ENCODE results near the gene LRRC1. TPM values are rescaled to one million over a fixed set of nuclear protein-coding genes. Genes with fewer than 3 reads are reported as not detected.

LRRC1 gene
- total RNA-seq, 2 experiments from 2014 or later = 1.5 to 2.6 TPM

- H3K9me3 Mint-ChIP-seq = no peaks in the 10 kb centered on the region
- DNase-seq = no peak
- H3K27ac Mint-ChIP-seq = no peak overlapping the region
- H3K4me3 Mint-ChIP-seq = no peak overlapping the region
- no peaks in the 10 kb centered on the region for H3K4me1 Mint-ChIP-seq
- H3K27me3 Mint-ChIP-seq = no peaks in the 10 kb centered on the region
- H3K36me3 Mint-ChIP-seq = no peaks in the 10 kb centered on the region
These were observed 126.1 kb downstream of the LRRC1 start for GRCh38 chr6:53920881-53921280.

GRCh38 chr6:53921639-53922038 lies 126.8 kb downstream of the LRRC1 start:
- no peaks in the 10 kb centered on the region for H3K4me1 Mint-ChIP-seq
- no peak overlapping the region for H3K27ac Mint-ChIP-seq
- no peaks in the 10 kb centered on the region for H3K9me3 Mint-ChIP-seq

GRCh38 chr6:53922539-53922981 lies 127.8 kb downstream of the LRRC1 start:
- Mint-ChIP-seq H3K27ac (no peak overlapping the region), H3K4me1 (no peaks in the 10 kb centered on the region), H3K27me3 (no peaks in the 10 kb centered on the region), H3K9me3 (no peaks in the 10 kb centered on the region), H3K4me3 (no peak overlapping the region), H3K36me3 (no peaks in the 10 kb centered on the region)
- DNase-seq = no peak

More at GRCh38 chr6:53921639-53922038, 126.8 kb downstream of the LRRC1 start:
- Mint-ChIP-seq H3K4me3 (no peak overlapping the region), H3K36me3 (no peaks in the 10 kb centered on the region), H3K27me3 (no peaks in the 10 kb centered on the region)
- no peak for DNase-seq

DNA sequence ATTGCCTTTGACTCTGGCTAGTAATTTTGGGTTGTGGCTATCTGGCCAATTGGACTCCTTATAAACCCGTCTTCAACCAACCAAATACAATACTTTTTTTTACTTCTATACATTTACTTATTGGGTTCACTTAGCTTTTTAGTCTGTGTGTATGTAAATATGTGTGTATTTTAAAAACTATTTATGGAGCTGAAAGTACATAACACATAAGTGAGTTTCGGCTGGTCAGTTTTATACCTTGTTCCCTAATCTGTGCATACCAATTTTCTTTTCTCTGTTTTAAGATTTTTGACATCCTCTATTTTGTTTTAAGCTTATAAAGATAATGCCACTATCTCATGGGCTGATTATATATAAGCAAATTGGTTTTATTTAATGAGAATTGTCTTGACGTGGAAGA lies 129.5 kb downstream of the LRRC1 start:
- no peak overlapping the region for H3K27ac Mint-ChIP-seq
- DNase-seq = no peak
- no peaks in the 10 kb centered on the region for H3K36me3 Mint-ChIP-seq
- no peak overlapping the region for H3K4me3 Mint-ChIP-seq
- H3K9me3 Mint-ChIP-seq = no peaks in the 10 kb centered on the region
- no peaks in the 10 kb centered on the region for H3K27me3 Mint-ChIP-seq
- H3K4me1 Mint-ChIP-seq = no peaks in the 10 kb centered on the region

DNA sequence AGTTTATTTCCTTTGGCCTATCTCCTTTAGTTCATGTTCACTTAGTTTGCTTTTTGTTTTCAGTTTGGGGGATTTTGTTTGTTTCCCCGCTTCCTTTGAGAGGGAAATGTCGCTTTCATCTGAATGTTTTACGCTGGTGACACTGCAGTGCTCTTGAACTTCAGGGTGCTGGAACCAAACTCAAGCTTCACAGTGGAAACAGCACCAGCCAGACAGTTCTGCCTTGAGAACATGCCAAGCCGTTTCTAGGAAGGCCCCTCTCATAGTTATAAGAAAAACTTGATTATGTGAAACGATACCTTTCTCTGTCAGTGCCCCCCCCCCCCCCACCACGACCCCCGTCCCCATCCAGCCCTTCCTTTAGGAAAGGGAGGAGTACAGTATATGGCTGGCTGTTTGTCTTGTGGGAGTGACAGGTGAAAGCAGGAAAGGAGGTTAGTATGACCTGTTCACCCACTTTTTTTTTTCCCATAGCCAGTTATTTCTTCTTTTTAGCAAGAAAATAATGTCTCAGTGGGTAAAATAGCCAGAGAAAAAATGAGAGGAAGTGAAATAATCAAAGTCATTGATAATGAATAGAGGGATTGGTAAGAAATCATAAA lies 130.1 kb downstream of the LRRC1 start:
- H3K4me1 Mint-ChIP-seq = no peaks in the 10 kb centered on the region
- H3K27ac Mint-ChIP-seq = no peak overlapping the region
- H3K36me3 Mint-ChIP-seq = no peaks in the 10 kb centered on the region
- no peaks in the 10 kb centered on the region for H3K9me3 Mint-ChIP-seq
- DNase-seq = no peak
- no peaks in the 10 kb centered on the region for H3K27me3 Mint-ChIP-seq
- H3K4me3 Mint-ChIP-seq = no peak overlapping the region

- no peak for DNase-seq
- no peak overlapping the region for H3K27ac Mint-ChIP-seq
These were observed 131.1 kb downstream of the LRRC1 start for GRCh38 chr6:53925891-53926290.

DNA sequence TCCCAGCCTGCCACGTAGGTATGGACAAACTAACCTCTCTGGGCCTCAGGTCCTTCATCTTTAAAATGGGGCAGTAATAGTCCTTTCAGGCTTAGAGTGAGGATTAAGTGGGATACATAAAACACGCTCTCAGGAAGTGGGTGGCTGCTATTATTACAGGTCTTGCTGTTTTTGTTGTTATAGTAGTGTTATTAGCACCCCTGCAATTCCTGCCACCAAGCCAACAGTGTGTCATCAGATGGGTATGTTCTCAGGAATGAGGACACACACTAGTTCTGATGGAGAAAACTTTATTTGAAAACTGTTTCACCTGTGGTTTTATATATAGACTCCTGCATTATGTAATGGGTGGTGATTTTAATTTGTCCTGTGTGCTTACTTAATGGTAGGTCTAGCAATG lies 131.7 kb downstream of the LRRC1 start:
- Mint-ChIP-seq H3K36me3 (no peaks in the 10 kb centered on the region), H3K9me3 (no peaks in the 10 kb centered on the region), H3K4me1 (no peaks in the 10 kb centered on the region), H3K27ac (no peak overlapping the region), H3K27me3 (no peaks in the 10 kb centered on the region), H3K4me3 (no peak overlapping the region)
- no peak for DNase-seq

More at GRCh38 chr6:53925891-53926290, 131.1 kb downstream of the LRRC1 start:
- H3K36me3 Mint-ChIP-seq = no peaks in the 10 kb centered on the region
- no peaks in the 10 kb centered on the region for H3K9me3 Mint-ChIP-seq
- H3K4me3 Mint-ChIP-seq = no peak overlapping the region
- no peaks in the 10 kb centered on the region for H3K4me1 Mint-ChIP-seq
- H3K27me3 Mint-ChIP-seq = no peaks in the 10 kb centered on the region

- H3K4me3 Mint-ChIP-seq = no peak overlapping the region
These were observed 133.8 kb downstream of the LRRC1 start for GRCh38 chr6:53928641-53929040.

DNA sequence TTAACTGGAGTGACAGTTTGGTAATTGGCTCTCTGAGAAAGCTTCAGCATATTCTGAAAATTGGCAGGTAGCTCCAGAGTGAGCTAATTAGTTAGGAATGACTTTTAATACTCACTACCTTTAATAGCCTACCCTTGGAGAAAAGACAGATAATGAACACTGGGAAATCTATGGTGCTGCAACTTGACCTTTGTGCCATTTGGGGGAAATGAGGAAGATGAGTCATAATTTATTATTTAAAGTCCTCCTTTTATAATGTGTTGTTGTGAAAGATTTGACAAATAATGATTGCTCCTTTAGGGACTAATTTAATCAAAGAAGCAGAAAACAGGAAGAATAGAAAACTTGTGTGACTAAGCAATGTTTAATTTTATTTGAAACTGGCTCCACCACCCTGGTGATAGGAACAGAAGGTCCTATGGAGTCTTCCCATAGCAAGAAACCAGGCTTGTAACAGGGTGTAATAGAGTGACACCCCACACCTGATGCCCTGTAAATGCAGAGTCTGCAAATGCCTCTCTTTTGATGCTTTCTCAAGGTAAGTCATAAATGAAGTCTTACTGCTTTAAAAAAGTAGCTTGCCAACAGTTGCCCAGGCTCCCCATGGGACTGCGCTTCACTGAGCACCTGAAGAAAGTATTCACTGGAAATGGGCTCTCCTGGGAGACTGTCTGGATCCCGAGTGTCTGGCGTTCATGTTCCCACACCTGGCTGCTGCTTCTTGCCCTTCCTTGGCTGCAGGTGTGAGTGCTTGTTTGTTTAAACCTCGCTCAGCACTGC lies 134.4 kb downstream of the LRRC1 start:
- H3K4me1 Mint-ChIP-seq = no peaks in the 10 kb centered on the region
- H3K36me3 Mint-ChIP-seq = no peaks in the 10 kb centered on the region
- no peak for DNase-seq
- H3K9me3 Mint-ChIP-seq = no peaks in the 10 kb centered on the region
- H3K27ac Mint-ChIP-seq = no peak overlapping the region
- H3K27me3 Mint-ChIP-seq = no peaks in the 10 kb centered on the region
- H3K4me3 Mint-ChIP-seq = no peak overlapping the region

More at GRCh38 chr6:53928641-53929040, 133.8 kb downstream of the LRRC1 start:
- Mint-ChIP-seq H3K9me3 (no peaks in the 10 kb centered on the region), H3K27me3 (no peaks in the 10 kb centered on the region), H3K4me1 (no peaks in the 10 kb centered on the region), H3K36me3 (no peaks in the 10 kb centered on the region), H3K27ac (no peak overlapping the region)
- no peak for DNase-seq

- Mint-ChIP-seq H3K9me3 (no peaks in the 10 kb centered on the region), H3K27me3 (no peaks in the 10 kb centered on the region)
- no peak for DNase-seq
These were observed 135.0 kb downstream of the LRRC1 start for GRCh38 chr6:53929821-53930120.

DNA sequence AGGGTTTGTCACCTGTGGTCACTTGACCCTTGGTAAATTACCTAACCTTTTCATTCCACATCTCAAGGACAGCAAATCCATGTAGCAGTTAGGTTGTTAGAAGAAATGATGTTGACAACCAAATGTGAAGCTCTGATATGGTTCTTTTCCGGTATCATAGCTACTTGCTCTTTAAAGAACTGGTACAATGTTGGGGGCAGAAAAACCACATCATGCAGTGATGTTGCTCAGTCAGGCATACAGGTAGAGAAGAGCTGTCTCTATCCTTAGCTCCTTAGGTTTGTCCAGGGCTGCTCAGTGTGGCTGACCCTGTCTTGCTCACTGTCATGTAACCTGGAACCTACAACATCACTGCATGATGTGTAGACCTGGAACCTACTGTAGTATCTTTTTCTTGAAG lies 135.5 kb downstream of the LRRC1 start:
- DNase-seq = no peak
- Mint-ChIP-seq H3K27ac (no peak overlapping the region), H3K4me3 (no peak overlapping the region), H3K9me3 (no peaks in the 10 kb centered on the region), H3K27me3 (no peaks in the 10 kb centered on the region), H3K4me1 (no peaks in the 10 kb centered on the region), H3K36me3 (no peaks in the 10 kb centered on the region)

More at GRCh38 chr6:53929821-53930120, 135.0 kb downstream of the LRRC1 start:
- Mint-ChIP-seq H3K4me3 (no peak overlapping the region), H3K4me1 (no peaks in the 10 kb centered on the region), H3K36me3 (no peaks in the 10 kb centered on the region), H3K27ac (no peak overlapping the region)

GRCh38 chr6:53931086-53931485 lies 136.3 kb downstream of the LRRC1 start:
- H3K4me1 Mint-ChIP-seq = no peaks in the 10 kb centered on the region
- H3K36me3 Mint-ChIP-seq = no peaks in the 10 kb centered on the region
- H3K4me3 Mint-ChIP-seq = no peak overlapping the region
- H3K27me3 Mint-ChIP-seq = no peaks in the 10 kb centered on the region
- H3K27ac Mint-ChIP-seq = no peak overlapping the region
- no peak for DNase-seq
- H3K9me3 Mint-ChIP-seq = no peaks in the 10 kb centered on the region

DNA sequence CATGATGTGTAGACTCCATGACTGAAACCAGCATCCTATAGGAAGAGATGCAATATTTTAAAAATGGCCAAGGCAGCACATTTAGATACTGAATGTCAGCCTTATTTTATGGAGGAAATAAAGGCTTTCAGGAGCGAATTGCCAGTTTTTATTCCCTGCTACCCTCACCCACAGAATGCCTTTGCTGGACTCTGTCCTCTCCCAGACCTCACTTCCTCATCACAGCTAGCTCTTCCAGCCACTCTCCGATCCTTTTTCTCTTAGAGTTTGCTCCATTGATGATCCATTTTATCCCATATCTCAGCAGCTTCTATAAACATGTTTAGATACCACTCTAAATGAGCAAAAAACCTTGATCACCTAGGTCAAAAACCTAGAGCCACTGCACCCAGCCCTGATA lies 137.7 kb downstream of the LRRC1 start:
- no peak for DNase-seq
- Mint-ChIP-seq H3K9me3 (no peaks in the 10 kb centered on the region), H3K27ac (no peak overlapping the region), H3K36me3 (no peaks in the 10 kb centered on the region), H3K4me3 (no peak overlapping the region), H3K4me1 (no peaks in the 10 kb centered on the region), H3K27me3 (peaks cover 3% of the 10 kb centered on the region)

DNA sequence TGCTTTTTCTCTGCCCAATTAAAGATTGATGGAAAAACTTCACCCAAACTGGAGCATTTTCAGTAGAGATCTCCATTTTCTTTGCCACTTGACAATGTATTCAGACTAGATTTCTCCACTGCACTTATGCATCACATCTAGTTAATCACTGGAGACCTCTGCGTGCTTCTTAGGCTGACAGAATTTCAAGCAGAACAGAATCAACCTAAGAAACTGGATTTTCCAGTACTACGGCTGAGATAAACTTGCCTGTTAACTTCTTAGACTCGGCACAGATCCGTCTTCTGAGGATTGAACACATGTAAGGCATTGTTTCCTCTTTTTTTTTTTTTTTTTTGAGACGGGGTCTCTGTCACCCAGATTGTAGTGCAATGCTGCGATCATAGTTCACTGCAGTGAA lies 139.2 kb downstream of the LRRC1 start:
- H3K27me3 Mint-ChIP-seq = peaks cover 13% of the 10 kb centered on the region
- no peak overlapping the region for H3K4me3 Mint-ChIP-seq
- no peak for DNase-seq
- no peaks in the 10 kb centered on the region for H3K36me3 Mint-ChIP-seq
- H3K27ac Mint-ChIP-seq = no peak overlapping the region
- H3K4me1 Mint-ChIP-seq = peaks cover 9% of the 10 kb centered on the region
- H3K9me3 Mint-ChIP-seq = no peaks in the 10 kb centered on the region

DNA sequence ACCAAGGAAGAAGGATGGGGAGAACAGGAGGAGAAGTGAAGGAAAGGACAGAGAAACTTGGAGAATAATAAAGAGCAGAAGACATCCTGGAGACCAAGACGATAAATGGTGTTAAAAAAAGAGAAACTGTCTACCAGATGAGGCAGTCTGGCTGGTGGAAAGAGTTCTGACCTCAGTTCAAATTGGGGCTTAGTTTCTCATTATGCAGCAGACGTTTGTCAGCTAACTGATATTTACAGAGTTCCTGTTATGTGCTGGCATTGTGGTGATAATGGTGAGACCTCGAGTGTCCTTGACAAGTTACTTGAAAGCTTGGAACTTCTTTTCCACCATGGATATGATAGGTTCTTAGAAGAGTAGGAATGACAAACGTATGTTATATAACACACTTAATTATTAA lies 142.7 kb downstream of the LRRC1 start:
- Mint-ChIP-seq H3K9me3 (no peaks in the 10 kb centered on the region), H3K36me3 (no peaks in the 10 kb centered on the region), H3K27me3 (peaks cover 27% of the 10 kb centered on the region), H3K4me3 (no peak overlapping the region), H3K4me1 (peaks cover 9% of the 10 kb centered on the region), H3K27ac (no peak overlapping the region)
- DNase-seq = no peak

DNA sequence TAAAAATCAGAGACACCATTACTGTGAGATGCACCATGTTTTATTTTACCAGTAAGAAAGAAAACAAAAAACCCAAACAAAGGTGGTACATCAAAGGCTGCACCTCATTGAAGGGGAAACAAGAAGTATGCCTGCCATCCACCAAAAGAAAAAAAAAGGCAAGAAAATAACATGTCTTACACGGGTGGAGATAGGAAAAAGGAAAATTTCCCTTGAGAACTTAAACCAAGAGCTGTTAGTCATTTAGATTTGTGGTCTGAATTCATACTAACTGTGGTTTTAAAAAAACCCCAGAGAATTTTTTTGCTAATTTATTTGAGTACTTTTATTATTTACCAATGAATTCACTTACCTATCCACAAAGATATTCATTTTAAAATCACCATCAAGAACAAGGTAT lies 144.0 kb downstream of the LRRC1 start:
- no peak for DNase-seq
- Mint-ChIP-seq H3K27me3 (peaks cover 27% of the 10 kb centered on the region), H3K9me3 (no peaks in the 10 kb centered on the region), H3K4me3 (no peak overlapping the region), H3K4me1 (peaks cover 9% of the 10 kb centered on the region), H3K36me3 (no peaks in the 10 kb centered on the region), H3K27ac (peak overlapping the region; percentile 30)

Measured in activated naive CD8-positive, alpha-beta T cell treated with anti-CD3 and anti-CD28 coated beads for 36 hours (primary cell).